ENCODE results near the gene RIMS1.

- TF ChIP-seq, protein P1, sequence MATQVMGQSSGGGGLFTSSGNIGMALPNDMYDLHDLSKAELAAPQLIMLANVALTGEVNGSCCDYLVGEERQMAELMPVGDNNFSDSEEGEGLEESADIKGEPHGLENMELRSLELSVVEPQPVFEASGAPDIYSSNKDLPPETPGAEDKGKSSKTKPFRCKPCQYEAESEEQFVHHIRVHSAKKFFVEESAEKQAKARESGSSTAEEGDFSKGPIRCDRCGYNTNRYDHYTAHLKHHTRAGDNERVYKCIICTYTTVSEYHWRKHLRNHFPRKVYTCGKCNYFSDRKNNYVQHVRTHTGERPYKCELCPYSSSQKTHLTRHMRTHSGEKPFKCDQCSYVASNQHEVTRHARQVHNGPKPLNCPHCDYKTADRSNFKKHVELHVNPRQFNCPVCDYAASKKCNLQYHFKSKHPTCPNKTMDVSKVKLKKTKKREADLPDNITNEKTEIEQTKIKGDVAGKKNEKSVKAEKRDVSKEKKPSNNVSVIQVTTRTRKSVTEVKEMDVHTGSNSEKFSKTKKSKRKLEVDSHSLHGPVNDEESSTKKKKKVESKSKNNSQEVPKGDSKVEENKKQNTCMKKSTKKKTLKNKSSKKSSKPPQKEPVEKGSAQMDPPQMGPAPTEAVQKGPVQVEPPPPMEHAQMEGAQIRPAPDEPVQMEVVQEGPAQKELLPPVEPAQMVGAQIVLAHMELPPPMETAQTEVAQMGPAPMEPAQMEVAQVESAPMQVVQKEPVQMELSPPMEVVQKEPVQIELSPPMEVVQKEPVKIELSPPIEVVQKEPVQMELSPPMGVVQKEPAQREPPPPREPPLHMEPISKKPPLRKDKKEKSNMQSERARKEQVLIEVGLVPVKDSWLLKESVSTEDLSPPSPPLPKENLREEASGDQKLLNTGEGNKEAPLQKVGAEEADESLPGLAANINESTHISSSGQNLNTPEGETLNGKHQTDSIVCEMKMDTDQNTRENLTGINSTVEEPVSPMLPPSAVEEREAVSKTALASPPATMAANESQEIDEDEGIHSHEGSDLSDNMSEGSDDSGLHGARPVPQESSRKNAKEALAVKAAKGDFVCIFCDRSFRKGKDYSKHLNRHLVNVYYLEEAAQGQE (IDR thresholded peaks at IDR 0.05), result no peak
- TF ChIP-seq, protein P2, sequence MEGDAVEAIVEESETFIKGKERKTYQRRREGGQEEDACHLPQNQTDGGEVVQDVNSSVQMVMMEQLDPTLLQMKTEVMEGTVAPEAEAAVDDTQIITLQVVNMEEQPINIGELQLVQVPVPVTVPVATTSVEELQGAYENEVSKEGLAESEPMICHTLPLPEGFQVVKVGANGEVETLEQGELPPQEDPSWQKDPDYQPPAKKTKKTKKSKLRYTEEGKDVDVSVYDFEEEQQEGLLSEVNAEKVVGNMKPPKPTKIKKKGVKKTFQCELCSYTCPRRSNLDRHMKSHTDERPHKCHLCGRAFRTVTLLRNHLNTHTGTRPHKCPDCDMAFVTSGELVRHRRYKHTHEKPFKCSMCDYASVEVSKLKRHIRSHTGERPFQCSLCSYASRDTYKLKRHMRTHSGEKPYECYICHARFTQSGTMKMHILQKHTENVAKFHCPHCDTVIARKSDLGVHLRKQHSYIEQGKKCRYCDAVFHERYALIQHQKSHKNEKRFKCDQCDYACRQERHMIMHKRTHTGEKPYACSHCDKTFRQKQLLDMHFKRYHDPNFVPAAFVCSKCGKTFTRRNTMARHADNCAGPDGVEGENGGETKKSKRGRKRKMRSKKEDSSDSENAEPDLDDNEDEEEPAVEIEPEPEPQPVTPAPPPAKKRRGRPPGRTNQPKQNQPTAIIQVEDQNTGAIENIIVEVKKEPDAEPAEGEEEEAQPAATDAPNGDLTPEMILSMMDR (IDR thresholded peaks at IDR 0.05; ENCODE audit: low read depth, low read length, missing input control), result no peak
- no peak for TF ChIP-seq FOXA1 (IDR thresholded peaks at IDR 0.05)
- no peak for TF ChIP-seq TAF1 (conservative IDR thresholded peaks at IDR 0.05)
- TF ChIP-seq, protein P3, sequence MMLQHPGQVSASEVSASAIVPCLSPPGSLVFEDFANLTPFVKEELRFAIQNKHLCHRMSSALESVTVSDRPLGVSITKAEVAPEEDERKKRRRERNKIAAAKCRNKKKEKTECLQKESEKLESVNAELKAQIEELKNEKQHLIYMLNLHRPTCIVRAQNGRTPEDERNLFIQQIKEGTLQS (IDR thresholded peaks at IDR 0.05), result no peak
- TF ChIP-seq, protein P4, sequence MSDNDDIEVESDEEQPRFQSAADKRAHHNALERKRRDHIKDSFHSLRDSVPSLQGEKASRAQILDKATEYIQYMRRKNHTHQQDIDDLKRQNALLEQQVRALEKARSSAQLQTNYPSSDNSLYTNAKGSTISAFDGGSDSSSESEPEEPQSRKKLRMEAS (IDR thresholded peaks at IDR 0.05), result no peak
- TF ChIP-seq YY1 (IDR thresholded peaks at IDR 0.05), result no peak
- TF ChIP-seq SP1 (IDR thresholded peaks at IDR 0.05), result no peak
- no peak for TF ChIP-seq JUND (IDR thresholded peaks at IDR 0.05)
- TF ChIP-seq, protein P5, sequence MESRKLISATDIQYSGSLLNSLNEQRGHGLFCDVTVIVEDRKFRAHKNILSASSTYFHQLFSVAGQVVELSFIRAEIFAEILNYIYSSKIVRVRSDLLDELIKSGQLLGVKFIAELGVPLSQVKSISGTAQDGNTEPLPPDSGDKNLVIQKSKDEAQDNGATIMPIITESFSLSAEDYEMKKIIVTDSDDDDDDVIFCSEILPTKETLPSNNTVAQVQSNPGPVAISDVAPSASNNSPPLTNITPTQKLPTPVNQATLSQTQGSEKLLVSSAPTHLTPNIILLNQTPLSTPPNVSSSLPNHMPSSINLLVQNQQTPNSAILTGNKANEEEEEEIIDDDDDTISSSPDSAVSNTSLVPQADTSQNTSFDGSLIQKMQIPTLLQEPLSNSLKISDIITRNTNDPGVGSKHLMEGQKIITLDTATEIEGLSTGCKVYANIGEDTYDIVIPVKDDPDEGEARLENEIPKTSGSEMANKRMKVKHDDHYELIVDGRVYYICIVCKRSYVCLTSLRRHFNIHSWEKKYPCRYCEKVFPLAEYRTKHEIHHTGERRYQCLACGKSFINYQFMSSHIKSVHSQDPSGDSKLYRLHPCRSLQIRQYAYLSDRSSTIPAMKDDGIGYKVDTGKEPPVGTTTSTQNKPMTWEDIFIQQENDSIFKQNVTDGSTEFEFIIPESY (IDR thresholded peaks at IDR 0.05), result no peak
These were observed 216.2 kb downstream of the RIMS1 start for GRCh38 chr6:72102561-72102960.

All from liver (tissue), 3 donors.